GM21423 (cell line): Measurements from ENCODE around the gene ARHGEF37.
"Not testable (repeated sequence)": the region's sequence is repeated elsewhere in the genome, so short reads cannot be mapped to it uniquely, and the experiment has no call there.

Experiments used
- ATAC-seq: cut with Tn5 transposase; IDR thresholded peaks from one replicate; pipeline ENCODE4 v1.9.1; 2021; ENCODE audit warnings: mild to moderate bottlenecking, moderate library complexity; ENCODE audit not compliant: unreplicated experiment

Gene ARHGEF37

GRCh38 chr5:149564542-149565140 lies 16.7 kb upstream of the ARHGEF37 start:
- ATAC-seq = peak; percentile 88

DNA sequence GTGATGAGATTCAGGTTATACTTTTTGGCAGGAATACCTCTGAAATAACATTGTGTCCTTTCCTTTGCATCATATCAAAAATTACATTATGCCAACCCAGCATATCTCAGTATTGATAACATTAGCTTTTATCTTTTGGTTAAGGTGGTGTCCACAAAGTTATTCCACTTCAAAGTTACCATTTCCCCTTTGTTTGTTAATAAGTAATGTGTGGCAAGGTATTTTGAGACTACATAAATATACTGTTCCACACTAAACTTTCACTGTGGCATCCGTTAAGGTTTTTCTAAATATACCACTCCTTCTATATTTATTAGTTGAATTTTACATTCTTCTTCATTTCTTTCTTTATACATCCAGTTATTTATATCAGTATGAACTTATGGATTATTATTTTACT lies 14.1 kb upstream of the ARHGEF37 start:
- ATAC-seq = peak; percentile 50

DNA sequence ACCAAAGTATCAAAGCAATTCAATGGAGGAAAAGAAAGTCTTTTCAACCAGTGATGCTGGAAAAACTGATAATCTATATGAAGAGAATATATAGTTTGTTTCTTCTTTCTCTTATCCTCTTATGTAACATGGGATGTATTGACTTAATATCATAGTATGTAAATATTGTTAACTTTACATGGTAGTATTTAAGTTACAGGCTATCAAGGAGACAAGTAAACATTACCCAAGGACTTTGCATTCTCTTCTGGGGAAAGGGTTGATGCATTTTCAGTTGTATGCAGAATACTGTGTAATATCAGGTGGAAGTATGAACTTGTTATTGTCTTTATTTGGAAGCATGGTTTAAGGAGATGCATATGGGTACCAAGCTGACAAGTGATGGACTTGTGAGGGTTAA lies 9.1 kb upstream of the ARHGEF37 start:
- ATAC-seq = no peak

DNA sequence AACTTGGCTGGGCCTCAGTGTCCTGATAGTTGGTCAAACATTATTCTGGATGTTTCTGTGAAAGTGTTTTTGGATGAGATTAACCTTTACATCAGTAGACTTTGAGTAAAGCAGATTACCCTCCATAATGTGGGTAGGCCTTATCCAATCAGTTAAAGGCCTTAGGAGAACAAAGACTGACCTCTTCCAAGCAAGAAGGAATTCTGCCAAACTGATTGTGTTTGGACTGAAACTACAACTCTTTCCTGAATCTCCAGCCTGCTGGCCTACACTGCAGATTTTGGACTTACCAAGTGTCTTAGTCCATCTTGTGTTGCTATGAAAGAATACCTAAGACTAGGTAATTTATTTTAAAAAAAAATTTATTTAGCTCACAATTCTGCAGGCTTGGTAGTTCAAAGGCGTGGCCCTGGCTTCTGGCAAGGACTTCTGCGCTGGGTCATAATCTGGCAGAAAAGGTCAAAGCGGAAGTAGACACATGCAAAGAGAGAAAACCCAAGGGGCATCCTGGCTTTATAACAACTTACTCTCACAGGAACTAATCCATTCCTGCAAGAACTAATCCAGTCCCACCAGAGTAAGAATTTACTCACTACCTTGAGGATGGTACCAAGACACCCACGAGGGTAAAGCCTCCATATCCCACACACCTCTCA lies 8.6 kb upstream of the ARHGEF37 start:
- ATAC-seq = no peak

DNA sequence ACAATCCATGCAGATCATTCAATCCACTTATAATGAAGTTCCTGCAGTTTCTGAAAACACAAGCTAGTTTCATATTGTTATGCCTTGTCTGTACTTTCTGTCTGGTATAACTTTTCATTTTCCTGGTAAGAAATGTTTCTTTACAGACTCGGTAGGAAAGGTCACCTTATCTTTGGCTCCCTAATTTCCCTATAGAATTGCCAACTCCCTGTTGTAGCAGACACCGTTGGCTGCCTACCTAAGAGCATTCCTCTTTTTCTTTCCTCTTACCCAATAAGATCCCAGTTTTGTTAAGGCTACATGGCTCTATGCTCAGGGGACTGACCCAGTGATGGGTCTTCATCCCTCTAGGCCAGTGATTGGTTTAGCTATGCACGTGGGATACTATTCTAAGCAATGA lies 6.2 kb upstream of the ARHGEF37 start:
- ATAC-seq = no peak

GRCh38 chr5:149576021-149576420 lies 5.3 kb upstream of the ARHGEF37 start:
- no peak for ATAC-seq

GRCh38 chr5:149578896-149579295 lies 2.4 kb upstream of the ARHGEF37 start:
- no peak for ATAC-seq

DNA sequence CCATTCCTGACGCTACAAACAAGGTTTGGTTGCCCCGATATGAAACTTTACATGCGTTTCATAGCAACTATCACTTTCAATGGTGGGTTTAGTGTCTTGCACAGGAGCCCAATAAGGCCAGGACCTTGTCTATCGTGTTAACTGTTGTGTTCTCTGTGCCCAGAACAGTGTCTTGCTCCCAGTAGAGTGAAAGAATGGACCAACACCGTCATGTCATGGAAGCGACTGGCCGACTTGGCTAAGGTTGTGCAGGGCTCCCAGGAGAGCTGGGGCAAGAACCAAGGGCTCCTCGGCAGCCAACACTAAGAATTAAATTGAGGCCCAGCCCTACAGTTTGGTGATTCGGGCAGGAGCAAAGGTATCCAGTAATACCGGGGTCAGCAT lies 498 bp upstream of the ARHGEF37 start:
- ATAC-seq = no peak

DNA sequence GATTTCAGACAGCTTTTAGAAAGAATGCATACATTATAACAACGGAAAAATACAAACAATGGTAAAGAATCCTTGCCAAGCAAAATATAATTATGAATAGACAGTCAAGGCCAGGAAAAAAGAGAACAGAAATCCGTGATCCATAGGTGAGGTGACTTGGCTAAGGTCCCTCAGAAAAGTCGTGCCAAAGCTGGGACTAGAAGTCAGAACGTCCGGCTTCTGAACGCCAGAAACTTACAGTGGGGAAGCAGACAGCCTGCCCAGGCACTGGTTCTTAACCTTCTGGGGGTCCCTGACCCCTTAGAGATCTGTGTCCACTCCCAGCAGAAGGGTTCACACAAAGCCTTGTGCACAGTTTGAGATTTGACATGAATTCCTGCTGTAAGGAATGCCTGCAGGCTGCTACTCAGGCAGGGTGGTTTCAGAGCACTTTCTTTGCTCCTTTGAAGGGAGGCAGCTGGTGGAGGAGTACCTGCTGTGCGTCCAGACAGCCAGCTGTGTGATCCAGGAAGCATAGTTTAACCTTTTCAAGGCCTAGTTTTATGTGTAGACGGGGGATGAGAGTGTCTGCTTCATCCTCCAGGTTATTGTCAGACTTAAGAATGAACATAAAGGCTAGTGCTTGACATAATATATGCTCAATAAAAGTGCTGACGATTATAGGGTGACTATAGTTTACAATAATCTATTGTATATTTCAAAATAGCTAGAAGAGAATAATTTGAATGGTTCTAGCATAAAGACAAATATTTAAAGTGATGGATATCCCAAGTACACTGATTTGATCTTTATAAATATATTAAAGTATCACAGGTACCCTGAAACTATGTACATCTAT lies 852 bp downstream of the ARHGEF37 start:
- no peak for ATAC-seq

DNA sequence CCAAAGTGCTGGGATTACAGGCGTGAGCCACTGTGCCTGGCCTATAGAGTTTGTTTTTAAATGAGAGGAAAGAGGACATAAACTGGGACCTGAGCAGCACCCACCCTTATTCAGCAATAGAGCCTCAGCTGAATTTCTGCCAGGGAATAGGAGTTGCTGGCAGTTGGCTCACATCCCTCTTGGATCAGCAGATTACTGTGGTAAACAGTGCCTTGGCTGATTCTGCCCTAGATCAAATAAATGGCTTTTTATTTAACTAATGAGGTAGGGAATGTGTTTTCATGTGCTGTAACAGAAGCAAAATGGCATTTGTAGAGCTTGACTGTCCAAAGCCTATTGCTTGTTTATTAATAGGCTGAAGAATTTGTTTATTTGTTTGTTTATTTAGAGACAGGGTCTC lies 2.1 kb downstream of the ARHGEF37 start:
- ATAC-seq = no peak

DNA sequence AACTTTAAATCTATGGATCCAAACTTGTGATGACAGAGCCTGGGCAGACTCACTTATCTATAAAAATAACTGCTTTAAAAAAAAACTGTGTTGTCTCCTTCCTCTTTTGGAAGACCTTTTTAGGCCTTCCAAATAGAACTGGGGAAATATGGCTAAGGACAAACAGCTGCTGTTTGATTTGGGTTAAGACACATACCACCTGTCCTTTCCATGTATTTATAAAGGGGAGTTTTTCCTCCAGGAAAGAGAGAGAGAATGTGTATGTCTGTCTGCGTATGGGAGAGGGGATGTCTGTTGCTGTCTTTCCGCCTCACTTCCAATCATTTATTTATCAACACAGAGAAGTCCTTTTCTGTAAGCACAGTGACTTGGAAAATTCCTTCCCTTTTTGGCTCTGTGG lies 2.8 kb downstream of the ARHGEF37 start:
- no peak for ATAC-seq

DNA sequence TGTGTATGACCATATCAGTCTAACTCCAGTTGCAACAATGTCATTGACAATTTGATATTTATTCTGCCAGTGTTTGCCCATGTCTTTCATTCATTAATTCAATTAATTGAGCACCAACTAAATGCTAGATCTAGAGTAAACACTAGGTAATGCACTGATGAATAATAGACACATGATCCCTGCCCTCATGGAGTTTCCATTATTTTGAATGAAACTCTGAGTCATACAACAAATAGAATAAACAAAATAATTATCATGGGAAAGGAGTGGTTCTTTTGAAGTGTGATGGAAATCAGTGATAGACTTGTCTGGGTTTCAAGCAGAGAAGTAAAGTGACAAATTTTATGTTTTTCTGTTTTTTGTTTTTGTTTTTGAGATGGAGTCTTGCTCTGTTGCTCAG lies 4.6 kb downstream of the ARHGEF37 start:
- no peak for ATAC-seq

DNA sequence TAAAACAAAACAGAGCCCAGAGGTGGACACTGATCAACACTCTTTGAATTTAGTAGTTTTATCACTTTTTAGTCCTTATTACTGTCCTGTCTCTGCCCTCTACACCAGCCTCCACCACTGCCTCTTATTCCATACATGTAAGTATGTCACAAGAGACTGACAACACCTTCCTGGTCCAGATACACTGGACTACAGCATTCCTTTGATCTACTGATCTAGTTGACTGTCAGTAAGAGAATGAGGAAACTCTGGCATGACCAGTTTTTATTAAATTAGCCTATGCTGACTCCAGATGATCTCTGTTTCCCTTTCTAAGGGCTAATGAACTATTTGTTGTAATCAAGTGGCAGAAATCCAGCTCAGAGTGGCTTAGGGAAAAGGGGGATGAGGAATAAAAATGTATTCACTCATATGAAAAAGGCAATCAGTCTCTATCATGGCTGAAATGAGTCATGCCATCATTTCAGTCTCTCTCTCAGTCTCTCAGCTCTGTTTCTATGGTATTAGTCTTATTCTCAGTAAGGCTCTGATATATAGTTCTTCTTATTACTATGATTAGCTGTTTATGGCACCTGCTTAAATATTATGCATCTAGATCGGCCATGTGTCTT lies 5.5 kb downstream of the ARHGEF37 start:
- ATAC-seq = no peak

- no peak for ATAC-seq
Measured at GRCh38 chr5:149588936-149589335, 7.6 kb downstream of the ARHGEF37 start.

DNA sequence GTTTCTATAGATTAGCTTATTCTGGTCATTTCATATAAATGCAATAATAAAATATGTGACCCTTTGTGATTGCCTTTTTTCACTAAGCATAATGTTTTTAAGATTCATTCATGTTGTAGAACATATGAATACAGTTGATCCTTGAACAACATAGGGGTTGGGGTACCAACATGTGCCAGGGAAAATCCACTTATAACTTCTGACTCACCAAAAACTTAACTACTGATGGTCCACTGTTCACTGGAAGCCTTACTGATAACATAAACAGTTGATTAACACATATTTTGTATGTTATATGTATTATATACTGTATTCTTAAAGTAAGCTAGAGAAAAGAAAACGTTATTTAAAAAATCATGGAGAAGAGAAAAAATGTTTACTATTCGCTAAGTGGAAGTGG lies 12.1 kb downstream of the ARHGEF37 start:
- no peak for ATAC-seq

GRCh38 chr5:149594206-149594895 lies 13.1 kb downstream of the ARHGEF37 start:
- ATAC-seq = no peak

GRCh38 chr5:149595105-149595504 lies 13.8 kb downstream of the ARHGEF37 start:
- not testable (repeated sequence) for ATAC-seq

GRCh38 chr5:149596712-149597111 lies 15.4 kb downstream of the ARHGEF37 start:
- ATAC-seq = no peak

- no peak for ATAC-seq
Measured at GRCh38 chr5:149597618-149598017, 16.3 kb downstream of the ARHGEF37 start.

DNA sequence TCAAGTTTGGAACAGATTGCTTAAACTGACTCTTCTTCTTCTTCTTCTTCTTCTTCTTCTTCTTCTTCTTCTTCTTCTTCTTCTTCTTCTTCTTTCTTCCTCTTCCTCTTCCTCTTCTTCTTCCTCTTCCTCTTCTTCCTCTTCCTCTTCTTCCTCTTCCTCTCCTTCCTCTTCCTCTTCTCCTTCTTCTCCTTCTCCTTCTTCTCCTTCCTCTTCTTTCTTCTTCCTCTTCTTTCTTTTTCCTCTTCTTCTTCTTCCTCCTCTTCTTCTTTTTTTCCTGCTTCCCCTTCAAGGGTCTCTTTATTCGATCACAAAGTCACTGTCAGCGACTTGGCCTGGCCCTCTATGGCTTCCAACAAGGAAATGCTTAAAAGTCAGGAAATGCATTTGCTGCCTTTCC lies 16.9 kb downstream of the ARHGEF37 start:
- ATAC-seq = not testable (repeated sequence)

- no peak for ATAC-seq
Measured at GRCh38 chr5:149598966-149599365, 17.7 kb downstream of the ARHGEF37 start.
